GM18508 (cell line): ENCODE results near the gene BTBD18.
"Not testable (repeated sequence)": the region's sequence is repeated elsewhere in the genome, so short reads cannot be mapped to it uniquely, and the experiment has no call there.

Experiments
- ATAC-seq: cut with Tn5 transposase; IDR thresholded peaks from one replicate; pipeline ENCODE4 v1.9.1; 2021; ENCODE audit warnings: moderate number of reproducible peaks; ENCODE audit not compliant: insufficient read depth, unreplicated experiment

The BTBD18 gene

DNA sequence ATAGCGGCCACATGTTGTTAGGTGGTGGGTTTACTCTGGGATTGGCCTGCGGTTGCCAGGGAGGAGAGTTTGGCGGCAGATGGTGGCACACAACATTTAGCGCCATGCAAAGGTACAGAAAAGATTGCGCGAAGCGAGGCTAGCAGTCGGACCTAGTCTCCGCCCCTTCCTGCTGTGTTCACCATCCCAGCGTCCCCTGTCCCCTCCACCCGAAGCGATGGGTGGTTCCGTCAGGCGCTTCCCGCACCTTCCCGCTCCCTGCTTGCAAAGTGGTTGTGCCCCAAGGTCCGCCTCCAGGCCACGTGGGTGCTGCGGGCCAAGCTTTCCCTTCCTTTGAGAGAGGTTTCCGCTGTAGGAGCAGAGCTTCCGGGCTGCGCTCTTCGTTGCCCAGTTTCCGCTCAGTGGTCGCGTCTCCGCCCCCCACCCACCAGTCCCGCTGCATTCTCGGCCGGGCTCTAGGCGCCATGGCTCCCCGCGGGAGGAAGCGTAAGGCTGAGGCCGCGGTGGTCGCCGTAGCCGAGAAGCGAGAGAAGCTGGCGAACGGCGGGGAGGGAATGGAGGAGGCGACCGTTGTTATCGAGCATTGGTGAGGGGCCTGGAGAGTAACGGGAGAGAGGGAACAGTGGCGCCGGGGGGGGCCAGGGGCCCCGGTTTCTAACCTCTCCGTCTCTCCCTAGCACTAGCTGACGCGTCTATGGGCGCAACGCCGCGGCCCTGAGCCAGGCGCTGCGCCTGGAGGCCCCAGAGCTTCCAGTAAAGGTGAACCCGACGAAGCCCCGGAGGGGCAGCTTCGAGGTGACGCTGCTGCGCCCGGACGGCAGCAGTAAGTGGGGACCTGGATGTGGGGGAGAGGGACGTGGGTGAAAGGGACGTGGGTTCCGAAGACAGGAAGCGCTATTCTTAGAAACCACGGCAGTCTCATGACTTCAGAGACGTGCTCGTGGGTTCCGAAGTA, 10.2 kb downstream of the BTBD18 start, which contains the start of gene SELENOH:
Gene SELENOH (plus strand): TSS at position 360 of the 955 bp plus-strand sequence. CDS start 105 bp downstream, at position 465.
- ATAC-seq = peak; percentile 78

DNA sequence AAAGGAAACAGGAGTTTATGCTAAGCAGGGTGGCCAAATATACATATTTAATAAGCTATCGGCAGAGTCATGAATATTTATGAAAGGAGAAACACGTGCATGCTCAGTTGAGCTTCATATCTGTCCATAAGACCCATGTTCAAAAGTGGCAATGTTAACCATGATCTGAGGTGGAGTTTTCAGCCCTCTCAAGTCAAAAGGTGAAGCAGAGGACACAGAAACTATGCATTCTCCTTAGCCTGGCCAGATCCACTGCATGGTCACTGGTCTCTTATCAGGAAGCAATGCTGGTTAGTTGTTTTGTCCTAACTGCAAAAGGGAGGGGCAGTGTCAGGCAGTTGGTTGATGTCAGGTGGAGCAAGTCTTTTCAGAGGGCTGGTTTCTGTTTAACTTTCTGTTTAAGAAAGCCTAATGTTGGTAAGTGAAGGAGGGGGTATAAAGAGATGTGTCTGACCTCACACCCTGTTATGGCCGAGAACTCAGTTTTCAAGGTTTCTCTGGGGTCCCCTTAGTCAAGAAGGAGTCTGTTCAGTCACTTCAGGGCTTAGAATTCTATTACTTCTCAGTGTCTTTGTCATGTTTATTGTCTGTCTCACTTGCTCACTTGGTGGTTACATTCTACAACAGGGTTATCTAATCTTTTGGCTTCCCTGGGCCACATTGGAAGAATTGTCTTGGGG, 15.9 kb downstream of the BTBD18 start:
- ATAC-seq = no peak

DNA sequence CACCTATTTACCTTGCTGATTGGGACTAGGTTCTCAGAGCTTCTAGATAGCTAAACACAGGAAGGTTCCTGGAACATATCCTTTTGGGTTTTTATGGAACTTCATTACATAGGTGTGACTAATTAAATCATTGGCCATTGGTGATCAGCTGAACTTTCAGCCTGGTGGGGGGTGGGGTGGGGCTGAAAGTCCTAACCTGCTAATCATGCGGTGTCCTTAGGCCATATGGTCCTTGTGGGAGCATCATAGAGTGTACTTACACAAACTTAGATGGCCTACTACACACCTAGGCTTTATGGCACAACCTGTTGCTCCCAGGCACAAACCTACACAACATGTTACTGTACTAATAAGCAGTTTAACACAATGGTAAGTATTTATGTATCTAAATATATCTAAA, 19.0 kb downstream of the BTBD18 start:
- ATAC-seq = no peak

DNA sequence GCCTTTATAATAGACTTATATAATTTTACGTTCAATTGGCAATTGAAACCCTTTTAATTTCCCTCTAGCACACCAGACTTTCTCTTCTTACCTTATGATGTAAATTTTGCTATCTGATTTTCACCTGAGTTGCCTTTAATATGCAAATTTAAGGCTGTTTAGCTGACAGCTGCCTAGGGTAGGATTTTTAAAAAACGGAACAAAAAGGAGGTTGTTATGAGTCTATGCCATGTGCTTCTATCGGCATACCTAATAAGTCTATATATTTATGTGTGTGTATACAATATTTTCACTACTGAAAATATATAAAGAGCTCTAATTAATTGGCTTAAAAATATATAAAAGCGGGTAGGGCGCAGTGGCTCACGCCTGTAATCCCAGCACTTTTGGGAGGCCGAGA, 22.1 kb downstream of the BTBD18 start:
- ATAC-seq = no peak

DNA sequence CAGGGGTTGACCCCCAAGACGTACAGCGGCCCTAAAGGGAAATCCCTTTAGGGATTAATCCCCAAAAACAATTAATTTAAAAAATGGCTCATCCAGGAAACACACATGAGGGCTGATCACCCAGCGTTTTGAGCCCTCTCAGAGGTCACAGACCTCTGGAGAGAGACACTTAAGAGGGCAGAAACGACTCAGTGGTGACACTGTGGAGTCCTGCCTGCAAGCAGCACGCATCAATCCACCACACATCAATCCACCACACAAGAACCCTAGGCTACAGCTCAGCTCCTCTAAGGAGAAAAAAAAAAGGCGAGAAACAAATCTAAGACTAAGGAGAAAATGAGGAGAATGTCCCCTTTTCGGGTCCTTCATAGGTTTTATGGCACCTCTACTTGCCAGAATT, 22.8 kb downstream of the BTBD18 start:
- ATAC-seq = no peak

DNA sequence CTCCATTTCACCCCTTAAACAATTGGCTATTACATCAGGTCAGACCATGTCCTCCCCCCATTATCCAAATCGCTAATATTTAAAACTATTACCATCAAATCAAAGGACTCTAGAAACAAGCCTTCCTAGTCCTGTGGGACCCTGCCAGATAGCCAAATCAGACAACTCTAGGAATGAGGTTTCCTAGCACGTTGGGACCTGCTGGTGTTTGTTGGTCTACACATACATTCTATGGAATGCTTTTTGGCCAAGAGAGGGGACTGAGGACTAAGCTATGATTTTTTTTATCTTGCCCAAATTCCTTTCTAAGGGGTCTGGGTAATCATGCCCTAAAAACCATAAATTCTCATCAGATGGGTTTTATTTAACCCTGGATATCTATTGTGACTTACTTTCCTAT, 24.4 kb downstream of the BTBD18 start:
- ATAC-seq = no peak

DNA sequence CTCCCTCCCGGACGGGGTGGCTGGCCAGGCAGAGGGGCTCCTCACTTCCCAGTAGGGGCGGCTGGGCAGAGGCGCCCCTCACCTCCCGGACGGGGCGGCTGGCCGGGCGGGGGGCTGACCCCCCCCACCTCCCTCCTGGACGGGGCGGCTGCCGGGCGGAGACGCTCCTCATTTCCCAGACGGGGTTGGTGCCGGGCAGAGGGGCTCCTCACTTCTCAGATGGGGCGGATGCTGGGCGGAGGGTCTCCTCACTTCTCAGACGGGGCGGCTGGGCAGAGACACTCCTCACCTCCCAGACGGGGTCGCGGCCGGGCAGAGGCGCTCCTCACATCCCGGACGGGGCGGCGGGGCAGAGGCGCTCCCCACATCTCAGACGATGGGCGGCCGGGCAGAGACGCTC, 34.9 kb downstream of the BTBD18 start:
- ATAC-seq = not testable (repeated sequence)

DNA sequence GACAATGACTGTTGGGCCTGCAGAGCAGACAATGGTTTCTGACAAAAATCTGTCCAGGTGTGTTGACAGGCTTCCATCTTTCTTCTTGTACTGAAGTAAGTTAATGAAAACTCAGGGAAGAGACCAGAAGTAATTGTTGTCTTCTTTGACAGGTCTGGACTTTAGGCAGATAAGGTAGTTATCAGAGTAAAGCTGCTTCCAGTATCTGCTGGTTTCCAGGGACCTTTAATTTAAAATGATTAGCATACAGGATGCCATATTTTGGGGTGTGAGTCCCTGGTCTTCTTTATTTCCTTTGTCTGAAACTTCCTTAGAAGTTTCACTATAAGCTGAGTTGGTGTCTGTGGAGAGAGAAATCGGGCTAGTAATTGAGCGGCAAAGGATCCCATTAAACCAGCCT, 37.8 kb downstream of the BTBD18 start:
- no peak for ATAC-seq

DNA sequence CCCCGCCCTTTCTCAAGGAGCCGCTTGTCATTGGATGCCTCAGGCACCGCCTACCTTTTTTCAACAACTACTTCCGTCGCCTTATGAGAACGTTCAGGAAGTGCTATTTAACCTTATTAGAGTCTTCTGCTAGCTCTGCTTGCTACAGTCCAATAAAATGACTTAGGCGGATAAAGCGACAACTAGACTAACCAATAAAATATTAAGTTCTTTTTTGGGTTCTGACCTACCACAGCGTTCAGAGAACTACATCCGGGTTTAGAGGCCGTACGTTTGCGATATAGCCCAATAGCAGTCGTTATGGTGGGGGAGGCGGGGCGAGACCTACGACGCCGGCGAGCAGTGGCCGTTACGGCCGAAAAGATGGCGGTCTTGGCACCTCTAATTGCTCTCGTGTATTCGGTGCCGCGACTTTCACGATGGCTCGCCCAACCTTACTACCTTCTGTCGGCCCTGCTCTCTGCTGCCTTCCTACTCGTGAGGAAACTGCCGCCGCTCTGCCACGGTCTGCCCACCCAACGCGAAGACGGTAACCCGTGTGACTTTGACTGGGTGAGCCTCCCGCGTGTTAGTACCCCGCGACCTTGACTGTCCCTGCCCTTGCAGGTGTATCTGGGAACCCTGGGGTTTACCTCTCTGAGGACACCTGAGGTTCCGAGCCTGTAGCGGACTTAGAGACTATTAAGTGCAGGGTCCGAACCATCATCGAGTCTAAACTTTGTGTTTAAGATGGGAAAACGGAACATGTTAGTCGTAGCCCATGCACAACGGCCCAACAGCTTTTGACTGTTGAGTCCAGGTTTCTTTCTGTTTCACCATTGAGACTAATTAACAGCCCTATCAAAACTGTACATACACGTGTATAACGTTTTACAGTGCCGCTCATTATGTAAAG, 39.1 kb downstream of the BTBD18 start, which contains the start of gene TMX2:
Gene TMX2 (plus strand): TSS at position 338 of the 895 bp plus-strand sequence. CDS start 26 bp downstream, at position 364.
- peak; percentile 98 for ATAC-seq

DNA sequence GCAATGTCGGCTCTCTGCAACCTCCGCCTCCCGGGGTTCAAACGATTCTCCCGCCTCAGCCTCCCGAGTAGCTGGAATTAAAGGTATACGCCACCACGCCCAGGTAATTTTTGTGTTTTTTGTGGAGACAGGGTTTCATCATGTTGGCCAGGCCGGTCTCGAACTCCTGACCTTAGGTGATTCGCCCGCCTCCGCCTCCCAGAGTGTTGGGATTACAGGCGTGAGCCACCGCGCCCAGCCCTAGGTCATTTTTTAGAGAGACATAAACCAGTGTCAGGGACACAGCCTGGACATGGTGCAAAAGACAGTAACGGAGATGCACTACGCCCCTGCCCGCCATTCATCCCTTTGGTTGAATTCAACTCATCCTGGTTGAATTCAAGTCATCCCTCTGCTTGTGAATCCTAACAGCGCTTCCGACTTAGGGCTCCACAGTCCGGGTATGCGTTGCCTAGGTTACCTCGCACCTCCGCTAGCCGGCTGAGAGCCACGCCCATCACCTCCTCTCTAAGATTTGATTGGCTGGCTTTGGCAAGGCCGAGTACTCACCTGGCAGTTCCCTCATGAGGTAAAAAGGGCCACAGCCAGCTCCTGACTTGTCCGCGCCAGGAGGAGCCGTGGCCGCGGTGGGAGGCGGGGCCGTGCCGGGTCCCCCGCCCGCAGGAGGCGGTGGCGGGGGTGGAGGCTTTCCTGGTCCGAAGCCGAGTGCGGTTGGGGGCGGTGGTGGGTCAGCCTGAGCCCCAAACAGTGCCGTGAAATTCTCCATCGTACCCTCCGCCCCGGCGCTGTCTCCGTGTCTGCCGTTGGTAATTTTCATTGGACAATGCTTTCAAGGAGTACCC, 40.0 kb downstream of the BTBD18 start, which contains the start of gene MED19:
Gene MED19 (minus strand): TSS at position 802 of the 842 bp plus-strand sequence. CDS start 36 bp downstream, at position 766.
- ATAC-seq = peak; percentile 32

DNA sequence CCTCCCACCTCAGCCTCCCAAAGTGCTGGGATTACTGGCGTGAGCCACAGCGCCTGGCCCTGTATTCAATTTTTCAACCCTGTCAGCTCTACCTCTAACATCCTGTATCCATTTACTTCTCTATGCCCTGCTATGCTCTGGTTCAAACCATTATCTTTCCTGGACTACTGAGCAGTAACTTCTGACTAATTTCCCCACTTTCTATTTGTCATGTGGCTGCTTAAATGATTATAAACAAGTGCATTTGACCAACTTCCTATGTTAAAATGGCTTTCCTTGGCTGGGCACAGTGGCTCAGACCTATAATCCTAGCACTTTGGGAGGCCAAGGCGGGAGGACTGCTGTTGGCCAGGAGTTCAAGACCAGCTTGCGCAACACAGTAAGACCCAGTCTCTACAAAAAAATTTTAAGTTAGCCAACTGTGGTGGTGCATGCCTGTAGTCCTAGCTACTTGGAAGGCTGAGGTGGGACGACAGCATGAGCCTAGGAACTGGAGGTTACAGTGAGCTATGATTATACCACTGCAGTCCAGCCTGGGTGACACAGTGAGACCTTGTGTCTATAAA, 41.7 kb downstream of the BTBD18 start:
- ATAC-seq = no peak

DNA sequence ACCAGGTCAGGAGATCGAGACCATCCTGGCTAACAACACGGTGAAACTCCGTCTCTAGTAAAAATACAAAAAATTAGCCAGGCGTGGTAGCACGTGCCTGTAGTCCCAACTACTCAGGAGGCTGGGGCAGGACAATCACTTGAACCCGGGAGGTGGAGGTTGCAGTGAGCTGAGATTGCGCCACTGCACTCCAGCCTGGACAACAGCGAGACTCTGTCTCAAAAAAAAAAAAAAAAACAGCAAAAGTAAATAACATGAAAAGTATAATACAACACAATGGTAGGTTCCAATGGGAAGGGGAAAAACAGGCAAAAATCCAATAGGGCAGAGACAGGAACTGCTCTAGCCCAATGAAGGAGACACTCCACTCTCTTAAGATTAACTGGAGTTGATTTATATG, 46.2 kb downstream of the BTBD18 start:
- not testable (repeated sequence) for ATAC-seq

DNA sequence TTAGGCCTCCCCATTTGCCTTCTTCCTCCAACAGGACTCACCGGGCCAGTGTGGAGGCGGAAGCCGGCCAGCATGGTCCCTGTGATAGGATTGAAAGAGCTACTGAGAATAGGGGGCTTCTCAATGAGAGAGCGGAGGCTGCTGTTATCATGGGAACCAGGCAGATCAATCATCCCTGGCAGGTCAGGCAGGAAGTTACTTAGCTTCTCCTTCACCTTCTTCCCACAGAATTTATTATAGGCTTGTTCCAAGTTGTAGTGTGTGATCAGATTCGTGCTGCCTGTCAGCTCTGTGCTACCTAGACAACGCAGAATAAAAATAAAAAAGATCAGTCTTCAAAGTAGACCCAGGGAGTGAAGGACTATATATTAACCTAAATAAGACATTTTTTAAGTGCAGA, 46.7 kb downstream of the BTBD18 start:
- ATAC-seq = no peak

DNA sequence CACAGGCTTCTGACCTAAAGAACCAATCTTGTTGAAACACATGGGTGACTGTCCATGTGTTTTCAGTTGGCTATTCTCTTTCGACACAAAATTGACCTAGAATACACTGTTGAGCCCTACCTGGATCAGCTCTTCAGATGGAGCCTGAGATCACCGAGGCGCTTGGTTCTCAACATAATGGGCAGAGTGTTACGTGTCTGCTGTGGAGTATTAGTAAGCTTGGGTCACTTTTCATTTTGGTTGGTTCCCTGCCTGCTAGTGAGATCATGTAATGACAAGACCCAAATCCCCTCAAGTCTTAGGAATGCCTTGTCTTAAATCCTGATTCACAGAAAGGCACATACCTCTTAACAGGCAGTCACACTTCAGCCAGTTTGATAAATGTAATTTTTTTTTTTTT, 48.3 kb downstream of the BTBD18 start:
- no peak for ATAC-seq

DNA sequence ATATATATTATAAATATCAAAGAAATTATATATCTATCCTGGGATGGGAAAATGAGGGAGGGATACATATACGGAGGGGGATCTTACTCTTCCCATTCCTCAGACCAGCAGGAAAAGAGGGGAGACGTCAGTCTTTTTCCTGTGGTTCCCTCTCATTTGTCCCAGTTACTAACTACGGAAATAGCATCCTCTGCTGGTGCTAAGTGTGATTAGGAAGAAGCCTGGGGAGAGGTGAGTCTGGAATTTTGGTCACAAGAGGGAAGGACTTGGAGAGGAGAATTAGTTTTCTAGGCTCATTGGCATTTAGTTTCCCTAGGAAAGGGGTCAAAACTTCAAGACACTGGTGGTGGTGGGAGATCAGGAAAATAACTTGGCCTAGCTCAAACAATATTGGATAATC, 51.2 kb downstream of the BTBD18 start:
- ATAC-seq = no peak

DNA sequence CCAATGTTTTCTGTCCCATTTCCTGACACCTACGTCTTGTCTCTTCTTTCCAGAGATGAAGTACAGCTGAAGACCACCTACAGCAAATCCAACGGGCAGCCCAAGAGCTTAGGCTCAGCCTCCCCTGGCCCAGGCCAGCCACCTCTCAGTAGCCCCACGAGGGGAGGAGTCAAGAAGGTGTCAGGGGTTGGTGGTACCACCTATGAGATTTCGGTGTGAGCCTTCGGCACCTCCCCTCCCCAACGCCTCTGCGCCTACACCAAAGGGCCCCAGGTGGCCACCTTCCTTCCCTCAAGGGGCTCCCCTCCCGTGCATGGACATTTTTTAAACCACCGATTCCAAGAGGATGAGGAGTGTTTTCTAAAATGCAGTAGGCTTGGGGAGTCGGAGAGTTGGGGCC, 51.8 kb downstream of the BTBD18 start:
- ATAC-seq = no peak

DNA sequence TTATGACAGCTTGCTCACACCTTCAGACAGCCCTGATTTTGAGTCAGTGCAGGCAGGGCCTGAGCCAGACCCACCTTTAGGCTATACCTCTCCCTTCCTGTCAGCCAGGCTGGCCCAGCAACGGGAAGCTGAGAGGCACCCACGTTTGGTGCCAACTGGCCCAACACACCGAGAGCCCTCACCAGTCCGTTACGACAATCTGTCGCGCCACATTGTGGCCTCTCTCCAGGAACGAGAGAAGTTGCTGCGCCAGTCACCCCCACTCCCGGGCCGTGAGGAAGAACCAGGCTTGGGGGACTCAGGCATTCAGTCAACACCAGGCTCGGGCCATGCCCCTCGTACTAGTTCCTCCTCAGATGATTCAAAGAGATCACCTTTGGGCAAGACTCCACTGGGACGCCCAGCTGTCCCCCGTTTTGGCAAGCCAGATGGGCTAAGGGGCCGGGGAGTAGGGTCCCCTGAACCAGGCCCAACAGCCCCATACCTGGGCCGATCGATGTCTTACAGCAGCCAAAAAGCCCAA, 52.7 kb downstream of the BTBD18 start:
- no peak for ATAC-seq
